ENCODE results near the gene TM4SF20. TPM values are rescaled to one million over a fixed set of nuclear protein-coding genes. Genes with fewer than 3 reads are reported as not detected.

Gene TM4SF20
- total RNA-seq, 6 experiments from 2014 or later, result not detected

GRCh38 chr2:227397562-227397961 is 18.5 kb upstream of the TM4SF20 start:
- Histone ChIP-seq H3K9me3 (no peaks in the 10 kb centered on the region), H3K27ac (no peak overlapping the region), H3K27me3 (no peaks in the 10 kb centered on the region), H3K36me3 (no peaks in the 10 kb centered on the region), H3K4me3 (no peak overlapping the region), H3K4me1 (peaks cover 0 to 7% (median 0%) of the 10 kb centered on the region in 4 donors)
- no peak for ATAC-seq
- no CpG with 5 or more reads among the region's 4 CpGs for WGBS (ENCODE audit: insufficient coverage, low coverage, low lambda C conversion rate, missing lambda C conversion rate)
- intact Hi-C loops (cut with DNase I), result no loop called here
- no peak for DNase-seq
- TF ChIP-seq CTCF (IDR thresholded peaks at IDR 0.05), result no peak

GRCh38 chr2:227395556-227395955 is 16.4 kb upstream of the TM4SF20 start:
- intact Hi-C loops (cut with DNase I), result no loop called here
- WGBS (ENCODE audit: insufficient coverage, low coverage, low lambda C conversion rate, missing lambda C conversion rate), result 63% methylated on average over 1 of the region's 1 CpG
- DNase-seq (no peak), ATAC-seq (no peak)
- no peaks in the 10 kb centered on the region for H3K9me3 ChIP-seq
- no peak overlapping the region for H3K4me3 ChIP-seq
- no peaks in the 10 kb centered on the region for H3K27me3 ChIP-seq
- H3K4me1 ChIP-seq, result peaks cover 0 to 7% (median 0%) of the 10 kb centered on the region in 4 donors
- H3K36me3 ChIP-seq, result no peaks in the 10 kb centered on the region
- H3K27ac ChIP-seq, result no peak overlapping the region
- no peak for TF ChIP-seq POLR2A (IDR thresholded peaks at IDR 0.05)
- TF ChIP-seq CTCF (IDR thresholded peaks at IDR 0.05), result no peak

- intact Hi-C loops (cut with DNase I), result no loop called here
- Histone ChIP-seq H3K27me3 (no peaks in the 10 kb centered on the region), H3K36me3 (no peaks in the 10 kb centered on the region), H3K4me3 (no peak overlapping the region), H3K9me3 (no peaks in the 10 kb centered on the region), H3K27ac (no peak overlapping the region), H3K4me1 (peaks cover 0 to 7% (median 0%) of the 10 kb centered on the region in 4 donors)
- TF ChIP-seq CTCF (IDR thresholded peaks at IDR 0.05) (no peak), POLR2A (IDR thresholded peaks at IDR 0.05) (no peak)
- 18% methylated on average over 1 of the region's 2 CpGs for WGBS (ENCODE audit: insufficient coverage, low coverage, low lambda C conversion rate, missing lambda C conversion rate)
- ATAC-seq (no peak), DNase-seq (no peak)
Observed at GRCh38 chr2:227394401-227394800, 15.3 kb upstream of the TM4SF20 start.

GRCh38 chr2:227390468-227391256 is 11.6 kb upstream of the TM4SF20 start:
- no peak overlapping the region for H3K27ac ChIP-seq
- no peaks in the 10 kb centered on the region for H3K4me1 ChIP-seq
- TF ChIP-seq POLR2A (IDR thresholded peaks at IDR 0.05) (no peak), CTCF (IDR thresholded peaks at IDR 0.05) (no peak)
- H3K27me3 ChIP-seq, result no peaks in the 10 kb centered on the region
- intact Hi-C loops (cut with DNase I), result no loop called here
- DNase-seq, result no peak
- H3K9me3 ChIP-seq, result no peaks in the 10 kb centered on the region
- no peak overlapping the region for H3K4me3 ChIP-seq
- H3K36me3 ChIP-seq, result no peaks in the 10 kb centered on the region
- ATAC-seq, result no peak
- WGBS (ENCODE audit: insufficient coverage, low coverage, low lambda C conversion rate, missing lambda C conversion rate), result 88% methylated on average over 15 of the region's 17 CpGs
